ENCODE results near the gene BET1L.
"Not testable (repeated sequence)": the region's sequence is repeated elsewhere in the genome, so short reads cannot be mapped to it uniquely, and the experiment has no call there.

The BET1L gene

DNA sequence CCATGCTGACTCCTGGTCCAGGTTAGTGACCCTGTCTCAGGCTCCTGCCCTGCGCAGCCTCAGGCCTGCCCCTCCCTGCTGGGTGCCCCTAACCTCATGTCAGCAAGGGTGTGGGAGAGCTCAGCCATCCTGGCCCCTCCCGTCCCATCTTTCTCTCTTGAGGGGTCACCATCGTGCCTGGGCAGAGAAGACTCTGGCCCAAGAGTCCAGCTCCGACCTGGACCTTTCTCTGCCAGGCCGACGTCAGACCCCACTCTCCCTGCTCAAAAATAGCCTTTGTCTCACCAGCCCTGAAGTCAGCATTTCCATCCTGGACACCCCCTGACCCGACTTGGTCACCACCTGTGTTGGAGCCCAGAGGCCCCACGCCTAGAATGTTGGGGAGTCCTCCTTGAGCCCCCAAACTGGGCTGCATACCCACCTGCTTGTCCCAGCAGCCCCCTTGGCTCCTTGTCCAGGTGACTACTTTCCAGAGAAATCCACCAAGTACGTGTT lies 9.4 kb downstream of the BET1L start:
- no peak for DNase-seq (ENCODE audit: low read depth in 2 of 3, low spot score in 2 of 3)

DNA sequence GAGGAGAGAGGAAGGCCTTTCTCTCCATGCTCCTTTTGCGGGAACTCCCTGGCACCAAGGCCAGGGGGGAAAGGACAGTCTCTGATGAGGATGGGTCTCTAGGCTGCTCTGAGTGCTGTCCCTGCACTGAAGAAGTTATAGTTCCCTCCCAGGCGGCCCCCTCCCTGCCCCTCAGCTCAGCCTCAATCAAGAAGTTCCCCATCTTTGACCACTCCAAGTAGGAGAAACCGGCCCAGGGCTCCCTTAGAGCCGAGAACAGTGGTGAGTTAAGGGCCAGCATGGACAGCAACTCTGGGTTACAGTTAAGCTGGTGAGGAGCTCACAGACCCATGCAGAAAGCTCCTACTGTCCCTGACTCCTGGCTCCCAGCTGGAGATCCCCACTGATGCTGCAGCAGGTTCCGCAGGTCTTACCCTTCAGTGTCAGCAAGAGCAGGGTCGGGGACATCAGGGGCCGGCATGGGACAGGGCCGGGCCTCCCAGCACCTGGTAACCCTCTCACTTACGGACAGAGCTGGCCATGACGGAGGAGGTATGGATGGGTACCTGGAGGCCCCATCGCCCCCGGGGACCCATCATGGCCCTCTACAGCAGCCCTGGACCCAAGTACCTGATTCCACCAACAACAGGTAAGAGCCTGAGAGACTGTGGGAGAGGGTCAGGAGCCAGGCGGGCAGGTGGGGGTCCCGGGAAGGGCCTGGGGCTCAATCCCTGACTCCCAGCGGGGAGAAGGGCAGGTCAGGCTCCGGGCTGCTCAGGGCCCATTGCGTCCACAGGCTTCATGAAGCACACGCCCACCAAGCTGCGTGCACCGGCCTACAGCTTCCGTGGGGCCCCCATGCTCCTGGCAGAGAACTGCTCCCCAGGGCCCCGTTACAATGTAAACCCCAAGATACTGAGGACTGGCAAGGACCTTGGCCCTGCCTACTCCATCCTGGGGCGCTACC lies 10.1 kb downstream of the BET1L start:
- DNase-seq (ENCODE audit: low read depth in 2 of 3, low spot score in 2 of 3): no peak

DNA sequence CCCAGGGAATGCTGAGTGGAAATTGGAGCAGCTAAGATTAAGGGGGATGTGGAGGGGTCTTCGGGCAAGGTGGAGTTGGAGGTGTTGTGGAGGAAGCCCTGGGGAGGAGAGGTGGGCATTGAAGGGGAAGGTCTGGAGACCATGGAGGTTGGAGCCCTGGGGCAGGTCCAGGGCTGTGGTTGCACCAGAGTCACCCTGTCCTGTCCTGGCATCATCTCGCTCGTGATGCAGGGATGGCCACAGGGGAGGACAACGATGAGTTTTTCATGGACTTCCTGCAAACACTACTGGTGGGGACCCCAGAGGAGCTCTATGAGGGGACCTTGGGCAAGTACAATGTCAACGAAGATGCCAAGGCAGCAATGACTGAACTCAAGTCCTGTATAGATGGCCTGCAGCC lies 13.7 kb downstream of the BET1L start:
- DNase-seq (ENCODE audit: low read depth in 2 of 3, low spot score in 2 of 3): not testable (repeated sequence)

DNA sequence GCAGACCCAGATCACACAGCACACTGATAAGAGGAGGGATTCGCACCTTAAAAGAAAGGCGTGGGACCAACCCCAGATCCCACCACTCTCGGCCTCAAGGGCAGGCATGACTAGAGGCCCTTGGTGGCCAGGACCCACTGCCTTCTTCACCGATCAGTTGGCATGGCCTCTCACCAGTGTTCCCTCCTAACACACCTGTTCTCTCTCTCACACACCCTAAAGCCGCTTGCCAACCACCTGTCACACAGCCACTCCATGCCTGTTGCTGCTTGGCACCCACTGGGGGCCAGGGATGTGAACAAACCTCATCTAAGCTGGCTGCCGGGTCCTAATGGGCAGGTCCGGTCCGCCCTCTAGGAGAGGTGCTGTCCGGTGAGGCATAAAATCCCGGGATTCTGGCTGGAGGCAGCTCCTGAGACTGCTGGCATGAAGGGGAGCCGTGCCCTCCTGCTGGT lies 14.5 kb downstream of the BET1L start, which contains the start of gene SCGB1C1:
SCGB1C1 (plus strand) TSS at position 405 of the 455 bp plus-strand sequence; CDS start at position 427, 22 bp downstream.
- not testable (repeated sequence) for DNase-seq (ENCODE audit: low read depth in 2 of 3, low spot score in 2 of 3)

DNA sequence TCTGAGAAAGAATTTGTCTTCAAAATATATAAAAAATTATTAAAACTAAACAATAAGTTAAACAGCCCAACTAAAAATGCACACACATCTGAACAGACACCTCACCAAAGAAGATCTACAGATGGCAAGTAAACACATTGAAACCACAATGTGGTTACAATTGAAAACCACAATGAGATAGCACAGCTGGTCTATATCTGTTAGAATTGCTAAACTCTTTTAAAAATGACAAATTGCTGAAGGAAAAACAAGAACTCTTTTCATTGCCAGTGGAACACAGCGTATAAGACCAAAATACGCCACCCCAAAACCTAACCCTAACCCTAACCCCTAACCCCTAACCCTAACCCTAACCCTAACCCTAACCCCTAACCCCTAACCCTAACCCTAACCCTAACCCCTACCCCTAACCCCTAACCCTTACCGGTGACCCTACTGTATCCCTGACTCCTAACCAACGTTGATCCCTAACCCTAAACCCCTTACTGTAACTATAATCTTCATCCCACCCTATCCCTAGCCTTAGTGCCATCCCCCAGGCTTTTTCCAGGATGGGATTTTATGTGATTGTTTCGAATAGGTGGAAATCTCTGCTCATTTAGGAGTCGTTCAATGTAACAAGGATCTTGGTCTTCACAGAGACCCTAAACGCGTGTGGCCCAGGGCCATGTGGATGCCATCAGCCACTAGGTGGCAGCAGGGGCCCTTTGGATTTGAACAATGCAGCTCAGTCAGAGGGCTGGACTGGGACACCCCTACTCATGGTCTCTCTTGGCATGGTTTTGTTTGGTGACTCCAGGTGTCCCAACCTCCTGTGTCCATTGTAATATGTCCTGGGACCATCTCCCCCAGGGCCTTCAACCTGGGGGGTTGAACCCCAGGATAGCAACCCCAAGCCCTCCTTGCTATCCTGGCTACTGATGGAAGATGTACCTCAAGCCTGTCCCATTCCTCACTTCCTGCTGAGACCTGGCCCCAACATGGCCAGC lies 15.4 kb downstream of the BET1L start:
- not testable (repeated sequence) for DNase-seq (ENCODE audit: low read depth in 2 of 3, low spot score in 2 of 3)

DNA sequence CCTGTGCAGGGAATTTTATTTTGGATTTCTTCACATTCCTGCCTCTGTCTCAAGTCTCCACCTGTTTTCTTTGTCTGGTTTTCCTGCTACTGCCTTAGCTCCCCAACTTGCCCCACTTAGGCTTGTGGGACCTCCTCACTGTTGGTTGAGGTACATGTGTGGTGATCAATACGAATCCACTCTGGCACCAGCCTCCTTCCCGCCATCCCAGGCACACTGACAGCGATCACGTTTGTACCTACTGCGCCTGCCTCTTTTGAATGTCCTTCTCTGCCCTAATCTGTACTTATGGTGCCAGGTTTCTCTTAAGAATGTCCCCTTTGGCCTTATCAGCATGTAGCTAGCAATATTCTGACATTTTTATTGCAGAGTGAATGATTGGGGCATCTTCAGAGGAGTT lies 16.7 kb downstream of the BET1L start:
- not testable (repeated sequence) for DNase-seq (ENCODE audit: low read depth in 2 of 3, low spot score in 2 of 3)

DNA sequence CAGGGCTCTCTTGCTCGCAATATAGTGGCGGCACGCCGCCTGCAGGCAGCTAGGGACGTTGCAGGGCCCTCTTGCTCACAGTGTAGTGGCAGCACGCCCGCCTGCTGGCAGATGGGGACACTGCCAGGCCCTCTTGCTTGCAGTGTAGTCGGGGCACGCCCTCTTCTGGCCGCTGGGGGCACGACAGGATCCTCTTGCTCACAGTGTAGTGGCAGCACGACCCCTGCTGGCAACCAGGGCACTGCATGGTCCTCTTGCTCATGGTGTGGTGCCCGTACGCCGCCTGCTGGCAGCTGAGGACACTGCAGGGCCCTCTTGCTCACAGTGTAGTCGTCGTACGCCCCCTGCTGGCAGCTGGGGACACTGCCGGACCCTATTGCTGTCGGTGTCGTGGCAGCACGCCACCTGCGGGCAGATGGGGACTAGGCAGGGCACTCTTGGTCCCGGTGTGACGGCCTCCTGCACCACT lies 17.3 kb downstream of the BET1L start:
- not testable (repeated sequence) for DNase-seq (ENCODE audit: low read depth in 2 of 3, low spot score in 2 of 3)

DNA sequence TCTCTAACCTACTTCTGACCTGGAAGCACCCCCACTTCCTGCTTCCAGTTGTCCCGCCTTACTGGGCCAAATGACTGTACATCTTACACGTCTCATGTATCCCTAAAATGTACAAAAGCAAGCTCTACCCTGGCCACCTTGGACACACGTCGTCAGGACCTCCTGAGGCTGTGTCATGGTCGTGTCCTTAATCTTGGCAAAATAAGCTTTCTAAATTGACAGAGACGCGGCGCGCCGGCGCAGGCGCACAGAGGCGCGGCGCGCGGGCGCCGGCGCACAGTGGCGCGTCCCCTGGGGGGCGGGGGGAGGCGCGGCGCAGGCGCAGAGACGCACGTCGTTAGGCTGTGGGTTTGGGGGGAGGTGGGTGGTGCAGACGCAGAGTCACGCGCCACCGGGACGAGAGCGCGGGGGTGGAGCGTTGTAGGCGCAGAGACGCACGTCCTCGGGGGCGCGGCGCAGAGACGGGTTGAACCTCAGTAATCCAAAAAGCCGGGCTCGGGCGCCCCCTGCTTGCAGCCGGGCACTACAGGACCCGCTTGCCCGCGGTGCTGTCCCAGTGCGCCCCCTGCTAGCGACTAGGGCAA lies 17.9 kb downstream of the BET1L start:
- not testable (repeated sequence) for DNase-seq (ENCODE audit: low read depth in 2 of 3, low spot score in 2 of 3)

DNA sequence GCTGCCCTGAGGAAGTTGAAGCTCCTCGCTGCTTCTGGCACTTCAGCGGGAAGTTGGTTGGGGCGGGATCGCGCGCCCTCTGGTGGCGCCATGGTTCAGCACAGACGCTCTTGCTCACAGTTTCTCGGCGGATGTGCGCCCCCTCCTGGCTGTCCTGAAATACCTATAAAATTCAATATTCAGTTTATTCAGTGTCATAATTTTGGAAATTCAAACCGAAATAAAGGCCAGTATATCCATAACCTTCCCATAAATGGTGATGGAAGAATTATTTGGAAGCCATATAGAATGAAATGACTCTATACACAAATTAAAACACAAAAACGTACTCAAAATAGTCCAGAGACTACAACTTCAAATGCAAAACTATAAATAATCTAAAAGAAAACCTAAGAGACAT lies 27.0 kb downstream of the BET1L start:
- DNase-seq (ENCODE audit: low read depth in 2 of 3, low spot score in 2 of 3): not testable (repeated sequence)

Data from activated CD8-positive, alpha-beta memory T cell treated with anti-CD3 and anti-CD28 coated beads for 48 hours (primary cell).